Tibial artery (tissue), 4 donors: ENCODE data around the gene PRKAG2.

Source experiments
- DNase-seq, 2 donors: peaks; one replicate each; pipeline ENCODE4 v3.0.0-alpha.2; 2019
- H3K27ac ChIP-seq, 2 donors: fragments of 200-600 bp; sonication (generic) in 1 of 2; 1 replicate in 1 of 2; 2 replicates in 1 of 2; pipeline ENCODE4 v1.5.1; 2018 to 2019; ENCODE audit warnings: mild to moderate bottlenecking in 1 of 2
- H3K27me3 ChIP-seq, 2 donors: fragments of 200-600 bp; sonication (generic) in 1 of 2; one replicate each; pipeline versions ENCODE4 v1.5.1 to v1.6.0; 2016 to 2019
- H3K36me3 ChIP-seq, 3 donors: fragments of 200-600 bp; sonication (generic) in 2 of 3; one replicate each; pipeline ENCODE4 v1.5.1; 2016 to 2019; ENCODE audit warnings: mild to moderate bottlenecking in 2 of 3
- H3K4me1 ChIP-seq, 4 donors: fragments of 200-600 bp; sonication (generic) in 2 of 4; 1 replicate in 3 of 4; 2 replicates in 1 of 4; pipeline ENCODE4 v1.5.1; 2016 to 2019
- H3K4me3 ChIP-seq, 2 donors: fragments of 200-600 bp; sonication (generic) in 1 of 2; 1 replicate in 1 of 2; 2 replicates in 1 of 2; pipeline ENCODE4 v1.5.1; 2018 to 2019; ENCODE audit warnings: mild to moderate bottlenecking in 2 of 2
- H3K9me3 ChIP-seq, 3 donors: fragments of 200-600 bp; sonication (generic) in 1 of 3; one replicate each; pipeline ENCODE4 v1.5.1; 2016 to 2019
- intact Hi-C: fragments of 100-400 bp; cut with DNase I; formaldehyde crosslinking; loops from one replicate; pipeline ENCODE4 v1.15.0; 2023; ENCODE audit warnings: low total_unique reads
- TF ChIP-seq, protein P1 (sequence below), 2 experiments: fragments of 200-600 bp in 1 of 2; fragments of 450-650 bp in 1 of 2; IDR thresholded peaks; one replicate each; pipeline ENCODE4 v1.5.1; 2017 to 2019; ENCODE audit warnings: antibody characterized with exemption in 2 of 2, mild to moderate bottlenecking in 1 of 2, moderate library complexity in 1 of 2

The PRKAG2 gene

GRCh38 chr7:151822541-151823181, 54.3 kb downstream of the PRKAG2 start:
- intact Hi-C loops, result no loop called here
- H3K9me3 ChIP-seq, result no peaks in the 10 kb centered on the region
- no peak for DNase-seq
- H3K27ac ChIP-seq, result no peak overlapping the region
- no peak overlapping the region for H3K4me3 ChIP-seq
- no peaks in the 10 kb centered on the region for H3K36me3 ChIP-seq
- peaks cover 0 to 4% of the 10 kb centered on the region in 2 donors for H3K27me3 ChIP-seq
- H3K4me1 ChIP-seq, result peaks cover 0 to 14% (median 0%) of the 10 kb centered on the region in 4 donors
- TF ChIP-seq, protein P1, sequence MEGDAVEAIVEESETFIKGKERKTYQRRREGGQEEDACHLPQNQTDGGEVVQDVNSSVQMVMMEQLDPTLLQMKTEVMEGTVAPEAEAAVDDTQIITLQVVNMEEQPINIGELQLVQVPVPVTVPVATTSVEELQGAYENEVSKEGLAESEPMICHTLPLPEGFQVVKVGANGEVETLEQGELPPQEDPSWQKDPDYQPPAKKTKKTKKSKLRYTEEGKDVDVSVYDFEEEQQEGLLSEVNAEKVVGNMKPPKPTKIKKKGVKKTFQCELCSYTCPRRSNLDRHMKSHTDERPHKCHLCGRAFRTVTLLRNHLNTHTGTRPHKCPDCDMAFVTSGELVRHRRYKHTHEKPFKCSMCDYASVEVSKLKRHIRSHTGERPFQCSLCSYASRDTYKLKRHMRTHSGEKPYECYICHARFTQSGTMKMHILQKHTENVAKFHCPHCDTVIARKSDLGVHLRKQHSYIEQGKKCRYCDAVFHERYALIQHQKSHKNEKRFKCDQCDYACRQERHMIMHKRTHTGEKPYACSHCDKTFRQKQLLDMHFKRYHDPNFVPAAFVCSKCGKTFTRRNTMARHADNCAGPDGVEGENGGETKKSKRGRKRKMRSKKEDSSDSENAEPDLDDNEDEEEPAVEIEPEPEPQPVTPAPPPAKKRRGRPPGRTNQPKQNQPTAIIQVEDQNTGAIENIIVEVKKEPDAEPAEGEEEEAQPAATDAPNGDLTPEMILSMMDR (IDR thresholded peaks at IDR 0.05), result no peak

DNA sequence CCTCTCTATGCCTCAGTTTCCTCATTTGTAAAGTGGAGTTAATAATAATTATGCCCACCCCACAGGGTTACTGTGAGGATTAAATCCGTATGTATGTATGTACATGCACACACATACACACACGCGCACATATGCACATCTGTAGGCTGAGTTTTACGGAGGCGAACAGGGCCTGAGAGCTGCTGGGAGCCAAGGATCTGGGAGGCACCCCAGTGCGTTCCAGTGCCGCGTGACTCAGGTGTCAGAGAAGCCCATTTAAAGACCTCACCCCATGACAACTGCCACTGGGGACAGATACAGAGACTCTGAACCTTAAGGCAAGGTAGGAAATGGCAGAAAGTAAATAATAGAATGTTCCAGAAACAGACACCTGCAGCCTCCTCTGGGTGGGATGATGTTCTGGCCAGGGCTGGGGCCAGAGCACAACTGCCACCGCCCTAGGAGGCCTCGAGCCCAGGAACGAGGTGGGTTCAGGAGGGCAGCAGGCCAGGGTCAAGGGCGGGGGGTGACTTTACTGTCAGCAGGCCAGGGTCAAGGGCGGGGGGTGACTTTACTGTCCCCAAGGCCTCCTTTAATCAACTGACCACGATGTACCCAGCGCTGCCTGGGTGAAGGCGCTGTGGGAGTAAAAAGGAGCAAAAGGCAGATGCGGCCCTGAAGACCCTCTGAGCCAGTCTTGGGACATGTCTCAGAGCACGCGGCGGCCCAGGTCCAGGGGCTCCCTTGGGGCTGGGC, 54.9 kb downstream of the PRKAG2 start:
- no peak for DNase-seq
- H3K9me3 ChIP-seq, result no peaks in the 10 kb centered on the region
- TF ChIP-seq, protein P1 (IDR thresholded peaks at IDR 0.05), result no peak
- intact Hi-C loops, result no loop called here
- peaks cover 0 to 14% (median 0%) of the 10 kb centered on the region in 4 donors for H3K4me1 ChIP-seq
- H3K4me3 ChIP-seq, result no peak overlapping the region
- H3K27ac ChIP-seq, result no peak overlapping the region
- no peaks in the 10 kb centered on the region for H3K36me3 ChIP-seq
- peaks cover 0 to 4% of the 10 kb centered on the region in 2 donors for H3K27me3 ChIP-seq

DNA sequence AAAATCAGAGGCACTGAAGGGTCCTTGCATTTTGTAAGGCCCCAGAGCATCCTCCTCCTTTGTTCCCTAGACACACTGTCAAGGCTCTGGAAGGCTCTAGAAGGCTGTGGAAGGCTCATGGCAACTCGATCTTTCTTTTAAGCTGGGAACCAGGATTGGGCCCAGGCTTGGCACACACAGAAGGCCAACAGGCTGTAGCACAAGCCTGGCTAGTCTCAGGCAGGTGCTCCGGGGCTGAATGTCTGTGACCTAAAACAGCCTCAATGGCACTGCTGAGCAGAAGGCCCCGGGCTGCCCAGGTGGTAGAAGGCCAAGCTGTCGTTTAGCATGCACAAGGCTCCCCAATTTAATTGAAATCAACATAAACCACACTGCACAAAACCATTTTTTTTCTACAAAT, 55.7 kb downstream of the PRKAG2 start:
- Histone ChIP-seq H3K27me3 (peaks cover 0 to 4% of the 10 kb centered on the region in 2 donors), H3K9me3 (no peaks in the 10 kb centered on the region), H3K27ac (no peak overlapping the region), H3K36me3 (no peaks in the 10 kb centered on the region), H3K4me1 (peaks cover 0 to 14% (median 0%) of the 10 kb centered on the region in 4 donors), H3K4me3 (no peak overlapping the region)
- TF ChIP-seq, protein P1 (IDR thresholded peaks at IDR 0.05), result no peak
- no peak for DNase-seq
- intact Hi-C loops, result no loop called here

- Histone ChIP-seq H3K36me3 (no peaks in the 10 kb centered on the region), H3K9me3 (no peaks in the 10 kb centered on the region), H3K27me3 (peaks cover 0 to 1% of the 10 kb centered on the region in 2 donors), H3K27ac (no peak overlapping the region), H3K4me1 (peaks cover 0 to 10% (median 0%) of the 10 kb centered on the region in 4 donors), H3K4me3 (no peak overlapping the region)
- intact Hi-C loops, result no loop called here
- no peak for DNase-seq
- TF ChIP-seq, protein P1 (IDR thresholded peaks at IDR 0.05), result no peak
Measured at GRCh38 chr7:151820491-151821105, 56.3 kb downstream of the PRKAG2 start.

DNA sequence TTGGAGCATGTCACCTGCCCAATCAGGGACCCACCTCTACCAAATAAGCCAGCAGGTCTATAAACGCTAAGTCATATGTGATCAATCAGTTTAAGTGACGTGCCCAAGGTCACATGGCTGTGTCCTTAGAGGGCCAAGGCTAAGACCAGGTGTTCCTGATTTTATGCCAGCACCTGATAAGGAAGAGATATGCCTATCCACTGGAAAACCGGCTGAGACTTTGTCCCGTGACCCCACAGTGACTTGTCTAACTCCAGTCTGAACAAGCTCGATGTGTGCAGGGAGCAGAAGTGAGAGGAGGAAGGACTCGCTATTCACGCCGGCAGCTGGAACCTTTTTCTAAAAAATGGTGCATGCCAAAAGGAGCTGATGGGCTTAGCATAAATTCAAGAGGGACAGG, 57.0 kb downstream of the PRKAG2 start:
- H3K4me3 ChIP-seq, result no peak overlapping the region
- no peaks in the 10 kb centered on the region for H3K9me3 ChIP-seq
- no peak for DNase-seq
- H3K4me1 ChIP-seq, result peaks cover 0 to 10% (median 0%) of the 10 kb centered on the region in 4 donors
- H3K27ac ChIP-seq, result no peak overlapping the region
- no peaks in the 10 kb centered on the region for H3K36me3 ChIP-seq
- intact Hi-C loops, result no loop called here
- H3K27me3 ChIP-seq, result no peaks in the 10 kb centered on the region
- TF ChIP-seq, protein P1 (IDR thresholded peaks at IDR 0.05), result no peak
